Measurements from ENCODE around the gene SERINC3. TPM values are rescaled to one million over a fixed set of nuclear protein-coding genes. Genes with fewer than 3 reads are reported as not detected.
"Not testable (repeated sequence)": the region's sequence is repeated elsewhere in the genome, so short reads cannot be mapped to it uniquely, and the experiment has no call there.

Gene SERINC3
- polyA plus RNA-seq, 1 donor from 2014 or later = 64.5 TPM

GRCh38 chr20:44475694-44476560 lies 45.9 kb downstream of the SERINC3 start, which contains the start of gene TTPAL:
Gene TTPAL (plus strand): TSS chr20:44475874. CDS start chr20:44480000, 4,126 bp downstream.
- no peaks in the 10 kb centered on the region for H4K20me1 ChIP-seq (ENCODE audit: insufficient read depth)
- peak within 1 kb of the TSS; percentile 96 for H3K9ac ChIP-seq (ENCODE audit: low read length)
- no peaks in the 10 kb centered on the region for H3K9me3 ChIP-seq (ENCODE audit: low read length)
- peak within 1 kb of the TSS; percentile 100 for H3K4me2 ChIP-seq (ENCODE audit: low read length)
- peak within 1 kb of the TSS; percentile 80 for H2AFZ ChIP-seq (ENCODE audit: low read depth, low read length)
- TF ChIP-seq RAD21 (conservative IDR thresholded peaks at IDR 0.05) (peak; percentile 45), REST (IDR thresholded peaks at IDR 0.05; ENCODE audit: borderline replicate concordance) (peak; percentile 82), TAF1 (IDR thresholded peaks at IDR 0.05; ENCODE audit: low read depth) (peak; percentile 83), EP300 (conservative IDR thresholded peaks at IDR 0.05; ENCODE audit: poor library complexity, severe bottlenecking) (peak; percentile 77), CTCF (IDR thresholded peaks at IDR 0.05; ENCODE audit: poor library complexity, severe bottlenecking) (peak; percentile 54), SMC3 (conservative IDR thresholded peaks at IDR 0.05; ENCODE audit: poor library complexity) (peak; percentile 69), EZH2 (IDR thresholded peaks at IDR 0.05; ENCODE audit: borderline replicate concordance, insufficient read depth, low read length, poor library complexity, severe bottlenecking) (no peak), MXI1 (conservative IDR thresholded peaks at IDR 0.05; ENCODE audit: poor library complexity, severe bottlenecking) (peak; percentile 87), POLR2AphosphoS5 (IDR thresholded peaks at IDR 0.05) (peak; percentile 99)
- peaks cover 11% of the 10 kb centered on the region for H3K79me2 ChIP-seq (replicated peaks; ENCODE audit: insufficient read depth, low read length)
- H3K27me3 ChIP-seq (ENCODE audit: insufficient read depth, low read depth, low read length) = no peaks in the 10 kb centered on the region
- H3K27ac ChIP-seq (ENCODE audit: low read length) = peak within 1 kb of the TSS; percentile 93
- no peaks in the 10 kb centered on the region for H3K36me3 ChIP-seq (ENCODE audit: insufficient read depth, low read length)
- no peaks in the 10 kb centered on the region for H3K9me2 ChIP-seq (ENCODE audit: insufficient read depth, low read length)
- no peaks in the 10 kb centered on the region for H3F3A ChIP-seq (ENCODE audit: insufficient read depth, low read length, poor library complexity, severe bottlenecking)
- H3K4me3 ChIP-seq (ENCODE audit: low read length) = peak within 1 kb of the TSS; percentile 85

- Histone ChIP-seq H2AFZ (ENCODE audit: low read depth, low read length) (peak overlapping the region; percentile 80), H3K4me3 (ENCODE audit: low read length) (peak overlapping the region; percentile 85), H3K4me2 (ENCODE audit: low read length) (peak overlapping the region; percentile 77), H3K9ac (ENCODE audit: low read length) (peak overlapping the region; percentile 96), H3K27ac (ENCODE audit: low read length) (peak overlapping the region; percentile 93), H3K79me2 (replicated peaks; ENCODE audit: insufficient read depth, low read length) (peaks cover 11% of the 10 kb centered on the region), H3F3A (ENCODE audit: insufficient read depth, low read length, poor library complexity, severe bottlenecking) (no peaks in the 10 kb centered on the region), H3K27me3 (ENCODE audit: insufficient read depth, low read depth, low read length) (no peaks in the 10 kb centered on the region), H3K36me3 (ENCODE audit: insufficient read depth, low read length) (no peaks in the 10 kb centered on the region), H4K20me1 (ENCODE audit: insufficient read depth) (no peaks in the 10 kb centered on the region), H3K9me2 (ENCODE audit: insufficient read depth, low read length) (no peaks in the 10 kb centered on the region), H3K9me3 (ENCODE audit: low read length) (no peaks in the 10 kb centered on the region)
- TF ChIP-seq EP300 (conservative IDR thresholded peaks at IDR 0.05; ENCODE audit: poor library complexity, severe bottlenecking) = no peak
- TF ChIP-seq POLR2AphosphoS5 (IDR thresholded peaks at IDR 0.05) = no peak
- TF ChIP-seq MXI1 (conservative IDR thresholded peaks at IDR 0.05; ENCODE audit: poor library complexity, severe bottlenecking) = no peak
- no peak for TF ChIP-seq CTCF (IDR thresholded peaks at IDR 0.05; ENCODE audit: poor library complexity, severe bottlenecking)
- no peak for TF ChIP-seq EZH2 (IDR thresholded peaks at IDR 0.05; ENCODE audit: borderline replicate concordance, insufficient read depth, low read length, poor library complexity, severe bottlenecking)
- no peak for TF ChIP-seq TAF1 (IDR thresholded peaks at IDR 0.05; ENCODE audit: low read depth)
- no peak for TF ChIP-seq RAD21 (conservative IDR thresholded peaks at IDR 0.05)
Observed at GRCh38 chr20:44475372-44475693, 46.5 kb downstream of the SERINC3 start.

- H3K9me3 ChIP-seq (ENCODE audit: low read length); H3K4me3 ChIP-seq (ENCODE audit: low read length); H3F3A ChIP-seq (ENCODE audit: insufficient read depth, low read length, poor library complexity, severe bottlenecking); H3K27me3 ChIP-seq (ENCODE audit: insufficient read depth, low read depth, low read length); H3K9ac ChIP-seq (ENCODE audit: low read length); H3K27ac ChIP-seq (ENCODE audit: low read length); H3K9me2 ChIP-seq (ENCODE audit: insufficient read depth, low read length); H4K20me1 ChIP-seq (ENCODE audit: insufficient read depth); H2AFZ ChIP-seq (ENCODE audit: low read depth, low read length); H3K4me2 ChIP-seq (ENCODE audit: low read length); H3K36me3 ChIP-seq (ENCODE audit: insufficient read depth, low read length): not testable (repeated sequence)
- H3K79me2 ChIP-seq (replicated peaks; ENCODE audit: insufficient read depth, low read length) = peaks cover 11% of the 10 kb centered on the region
Observed at GRCh38 chr20:44472283-44472682, 49.6 kb downstream of the SERINC3 start.

All from neural cell (in vitro differentiated cells).